Measurements from ENCODE around the gene SCFD1.
A peak's percentile ranks its signal among the peaks of the same experiment; 100 is the strongest.

Gene SCFD1

GRCh38 chr14:30759172-30760125 lies 137.3 kb downstream of the SCFD1 start:
- in situ Hi-C loops (cut with HindIII; ENCODE audit: low pct_unique_long_range_greater_than_20kb, low sequenced_read_pairs): no loop called here
- TF ChIP-seq JUND (IDR thresholded peaks at IDR 0.05; ENCODE audit: low read depth): no peak
- DNase-seq (ENCODE audit: low read depth in 1 of 2, low spot score in 1 of 2): no peak

- TF ChIP-seq JUND (IDR thresholded peaks at IDR 0.05; ENCODE audit: low read depth): no peak
- DNase-seq (ENCODE audit: low read depth in 1 of 2, low spot score in 1 of 2): no peak
- in situ Hi-C loops (cut with HindIII; ENCODE audit: low pct_unique_long_range_greater_than_20kb, low sequenced_read_pairs): no loop called here
These were observed 141.8 kb downstream of the SCFD1 start for GRCh38 chr14:30763891-30764290.

GRCh38 chr14:30767624-30768023 lies 145.5 kb downstream of the SCFD1 start:
- in situ Hi-C loops (cut with HindIII; ENCODE audit: low pct_unique_long_range_greater_than_20kb, low sequenced_read_pairs): no loop called here

GRCh38 chr14:30768791-30769190 lies 146.7 kb downstream of the SCFD1 start:
- in situ Hi-C loops (cut with HindIII; ENCODE audit: low pct_unique_long_range_greater_than_20kb, low sequenced_read_pairs): no loop called here

More at GRCh38 chr14:30767624-30768023, 145.5 kb downstream of the SCFD1 start:
- no peak for TF ChIP-seq JUND (IDR thresholded peaks at IDR 0.05; ENCODE audit: low read depth)
- no peak for DNase-seq (ENCODE audit: low read depth in 1 of 2, low spot score in 1 of 2)

GRCh38 chr14:30770376-30770775 lies 148.3 kb downstream of the SCFD1 start:
- in situ Hi-C loops (cut with HindIII; ENCODE audit: low pct_unique_long_range_greater_than_20kb, low sequenced_read_pairs): no loop called here
- no peak for DNase-seq (ENCODE audit: low read depth in 1 of 2, low spot score in 1 of 2)
- TF ChIP-seq JUND (IDR thresholded peaks at IDR 0.05; ENCODE audit: low read depth): no peak

More at GRCh38 chr14:30768791-30769190, 146.7 kb downstream of the SCFD1 start:
- DNase-seq (ENCODE audit: low read depth in 1 of 2, low spot score in 1 of 2): no peak
- no peak for TF ChIP-seq JUND (IDR thresholded peaks at IDR 0.05; ENCODE audit: low read depth)

GRCh38 chr14:30771595-30771994 lies 149.5 kb downstream of the SCFD1 start:
- no peak for TF ChIP-seq JUND (IDR thresholded peaks at IDR 0.05; ENCODE audit: low read depth)
- no peak for DNase-seq (ENCODE audit: low read depth in 1 of 2, low spot score in 1 of 2)
- in situ Hi-C loops (cut with HindIII; ENCODE audit: low pct_unique_long_range_greater_than_20kb, low sequenced_read_pairs): no loop called here

GRCh38 chr14:30779210-30779609 lies 157.1 kb downstream of the SCFD1 start:
- in situ Hi-C loops (cut with HindIII; ENCODE audit: low pct_unique_long_range_greater_than_20kb, low sequenced_read_pairs): no loop called here
- no peak for TF ChIP-seq JUND (IDR thresholded peaks at IDR 0.05; ENCODE audit: low read depth)
- DNase-seq (ENCODE audit: low read depth in 1 of 2, low spot score in 1 of 2): peak in 1 of 2 experiments; percentile 43
